Measurements from ENCODE around the gene HERC6.
"Not testable (repeated sequence)": the region's sequence is repeated elsewhere in the genome, so short reads cannot be mapped to it uniquely, and the experiment has no call there.

The HERC6 gene

GRCh38 chr4:88359558-88359957, 19.1 kb upstream of the HERC6 start:
- H3K9me3 ChIP-seq (ENCODE audit: severe bottlenecking): no peaks in the 10 kb centered on the region
- H3K4me1 ChIP-seq (ENCODE audit: insufficient read depth, poor library complexity, severe bottlenecking): no peaks in the 10 kb centered on the region
- TF ChIP-seq, protein P1, sequence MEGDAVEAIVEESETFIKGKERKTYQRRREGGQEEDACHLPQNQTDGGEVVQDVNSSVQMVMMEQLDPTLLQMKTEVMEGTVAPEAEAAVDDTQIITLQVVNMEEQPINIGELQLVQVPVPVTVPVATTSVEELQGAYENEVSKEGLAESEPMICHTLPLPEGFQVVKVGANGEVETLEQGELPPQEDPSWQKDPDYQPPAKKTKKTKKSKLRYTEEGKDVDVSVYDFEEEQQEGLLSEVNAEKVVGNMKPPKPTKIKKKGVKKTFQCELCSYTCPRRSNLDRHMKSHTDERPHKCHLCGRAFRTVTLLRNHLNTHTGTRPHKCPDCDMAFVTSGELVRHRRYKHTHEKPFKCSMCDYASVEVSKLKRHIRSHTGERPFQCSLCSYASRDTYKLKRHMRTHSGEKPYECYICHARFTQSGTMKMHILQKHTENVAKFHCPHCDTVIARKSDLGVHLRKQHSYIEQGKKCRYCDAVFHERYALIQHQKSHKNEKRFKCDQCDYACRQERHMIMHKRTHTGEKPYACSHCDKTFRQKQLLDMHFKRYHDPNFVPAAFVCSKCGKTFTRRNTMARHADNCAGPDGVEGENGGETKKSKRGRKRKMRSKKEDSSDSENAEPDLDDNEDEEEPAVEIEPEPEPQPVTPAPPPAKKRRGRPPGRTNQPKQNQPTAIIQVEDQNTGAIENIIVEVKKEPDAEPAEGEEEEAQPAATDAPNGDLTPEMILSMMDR (IDR thresholded peaks at IDR 0.05; ENCODE audit: poor library complexity, severe bottlenecking): no peak
- H3K4me3 ChIP-seq (ENCODE audit: severe bottlenecking): no peak overlapping the region
- no peak overlapping the region for H3K27ac ChIP-seq (ENCODE audit: poor library complexity, severe bottlenecking)
- no peak for ATAC-seq (ENCODE audit: low read depth)
- H3K27me3 ChIP-seq (ENCODE audit: insufficient read depth, poor library complexity, severe bottlenecking): no peaks in the 10 kb centered on the region
- DNase-seq (ENCODE audit: low spot score): no peak
- H3K36me3 ChIP-seq (ENCODE audit: low read depth): no peaks in the 10 kb centered on the region

DNA sequence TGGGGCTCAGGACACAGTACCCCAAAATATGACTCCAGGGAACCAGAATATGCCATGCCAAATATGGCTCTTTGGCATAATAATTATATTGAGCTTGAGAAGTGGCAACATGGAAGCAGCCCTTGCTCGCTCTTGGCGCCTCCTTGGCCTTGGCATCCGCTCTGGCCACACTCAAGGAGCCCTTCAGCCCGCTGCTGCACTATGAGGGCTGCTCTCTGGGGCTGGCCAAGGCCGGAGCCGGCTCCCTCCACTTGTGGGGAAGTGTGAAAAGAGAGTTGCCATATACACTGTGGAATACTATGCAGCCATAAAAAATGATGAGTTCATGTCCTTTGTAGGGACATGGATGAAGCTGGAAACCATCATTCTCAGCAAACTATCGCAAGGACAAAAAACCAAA, 18.4 kb upstream of the HERC6 start:
- TF ChIP-seq, protein P1 (IDR thresholded peaks at IDR 0.05; ENCODE audit: poor library complexity, severe bottlenecking): no peak
- H3K27me3 ChIP-seq (ENCODE audit: insufficient read depth, poor library complexity, severe bottlenecking): no peaks in the 10 kb centered on the region
- no peaks in the 10 kb centered on the region for H3K4me1 ChIP-seq (ENCODE audit: insufficient read depth, poor library complexity, severe bottlenecking)
- no peaks in the 10 kb centered on the region for H3K9me3 ChIP-seq (ENCODE audit: severe bottlenecking)
- no peak overlapping the region for H3K27ac ChIP-seq (ENCODE audit: poor library complexity, severe bottlenecking)
- H3K36me3 ChIP-seq (ENCODE audit: low read depth): no peaks in the 10 kb centered on the region
- H3K4me3 ChIP-seq (ENCODE audit: severe bottlenecking): no peak overlapping the region
- ATAC-seq (ENCODE audit: low read depth): no peak
- no peak for DNase-seq (ENCODE audit: low spot score)

- H3K36me3 ChIP-seq (ENCODE audit: low read depth): no peaks in the 10 kb centered on the region
- no peaks in the 10 kb centered on the region for H3K27me3 ChIP-seq (ENCODE audit: insufficient read depth, poor library complexity, severe bottlenecking)
- TF ChIP-seq, protein P1 (IDR thresholded peaks at IDR 0.05; ENCODE audit: poor library complexity, severe bottlenecking): no peak
- no peak for DNase-seq (ENCODE audit: low spot score)
- H3K4me3 ChIP-seq (ENCODE audit: severe bottlenecking): no peak overlapping the region
- no peaks in the 10 kb centered on the region for H3K4me1 ChIP-seq (ENCODE audit: insufficient read depth, poor library complexity, severe bottlenecking)
- no peak overlapping the region for H3K27ac ChIP-seq (ENCODE audit: poor library complexity, severe bottlenecking)
- H3K9me3 ChIP-seq (ENCODE audit: severe bottlenecking): no peaks in the 10 kb centered on the region
- ATAC-seq (ENCODE audit: low read depth): no peak
These were observed 17.9 kb upstream of the HERC6 start for GRCh38 chr4:88360791-88361190.

- DNase-seq (ENCODE audit: low spot score); H3K9me3 ChIP-seq (ENCODE audit: severe bottlenecking); ATAC-seq (ENCODE audit: low read depth); H3K4me3 ChIP-seq (ENCODE audit: severe bottlenecking); H3K27me3 ChIP-seq (ENCODE audit: insufficient read depth, poor library complexity, severe bottlenecking); H3K36me3 ChIP-seq (ENCODE audit: low read depth); H3K27ac ChIP-seq (ENCODE audit: poor library complexity, severe bottlenecking); H3K4me1 ChIP-seq (ENCODE audit: insufficient read depth, poor library complexity, severe bottlenecking): not testable (repeated sequence)
These were observed 17.4 kb upstream of the HERC6 start for GRCh38 chr4:88361217-88361773.

GRCh38 chr4:88366460-88366859, 12.2 kb upstream of the HERC6 start:
- H3K9me3 ChIP-seq (ENCODE audit: severe bottlenecking): no peaks in the 10 kb centered on the region
- H3K36me3 ChIP-seq (ENCODE audit: low read depth): no peaks in the 10 kb centered on the region
- H3K27ac ChIP-seq (ENCODE audit: poor library complexity, severe bottlenecking): no peak overlapping the region
- TF ChIP-seq, protein P1 (IDR thresholded peaks at IDR 0.05; ENCODE audit: poor library complexity, severe bottlenecking): no peak
- H3K4me3 ChIP-seq (ENCODE audit: severe bottlenecking): no peak overlapping the region
- H3K4me1 ChIP-seq (ENCODE audit: insufficient read depth, poor library complexity, severe bottlenecking): no peaks in the 10 kb centered on the region
- H3K27me3 ChIP-seq (ENCODE audit: insufficient read depth, poor library complexity, severe bottlenecking): no peaks in the 10 kb centered on the region
- ATAC-seq (ENCODE audit: low read depth): no peak
- DNase-seq (ENCODE audit: low spot score): no peak
